CD14-positive monocyte (primary cell): ENCODE results near the gene ENPEP. TPM values are rescaled to one million over a fixed set of nuclear protein-coding genes. Genes with fewer than 3 reads are reported as not detected.

Experiments
- DNase-seq, 3 donors: peaks; one replicate each; pipeline ENCODE4 v3.0.0-alpha.2; 2011 to 2022
- H2AFZ ChIP-seq: 2 replicates; pipeline ENCODE4 v1.6.0; 2012; ENCODE audit warnings: mild to moderate bottlenecking, low read depth, low read length, inconsistent platforms; ENCODE audit not compliant: insufficient read depth, poor library complexity, severe bottlenecking
- H3K27ac ChIP-seq, 2 donors: 1 replicate in 1 of 2; 2 replicates in 1 of 2; pipeline ENCODE4 v1.5.1; 2012 to 2013; ENCODE audit warnings: low read length in 2 of 2, control low read depth in 1 of 2, inconsistent platforms in 1 of 2, low read depth in 1 of 2, mild to moderate bottlenecking in 1 of 2
- H3K27me3 ChIP-seq, 2 donors: one replicate each; pipeline versions ENCODE4 v1.6.0 to v1.6.1; 2011 to 2013; ENCODE audit warnings: low read length in 2 of 2; ENCODE audit not compliant: control insufficient read depth in 2 of 2, insufficient read depth in 2 of 2
- H3K36me3 ChIP-seq, 2 donors: replicated peaks in 1 of 2; 1 replicate in 1 of 2; 2 replicates in 1 of 2; pipeline versions ENCODE4 v1.5.1 to v1.6.1; 2012 to 2013; ENCODE audit warnings: low read length in 2 of 2, control low read depth in 1 of 2, inconsistent platforms in 1 of 2, mild to moderate bottlenecking in 1 of 2; ENCODE audit not compliant: insufficient read depth in 2 of 2, control insufficient read depth in 1 of 2
- H3K4me1 ChIP-seq, 2 donors: 1 replicate in 1 of 2; 2 replicates in 1 of 2; pipeline versions ENCODE4 v1.5.1 to v1.6.1; 2012 to 2013; ENCODE audit warnings: low read length in 2 of 2, control low read depth in 1 of 2, inconsistent platforms in 1 of 2, mild to moderate bottlenecking in 1 of 2, moderate library complexity in 1 of 2; ENCODE audit not compliant: insufficient read depth in 2 of 2, control insufficient read depth in 1 of 2
- H3K4me2 ChIP-seq: replicated peaks from 2 replicates; pipeline ENCODE3; 2012; ENCODE audit warnings: low read length, moderate library complexity, mild to moderate bottlenecking; ENCODE audit not compliant: poor library complexity, severe bottlenecking; ENCODE audit errors: extremely low read depth
- H3K4me3 ChIP-seq, 3 experiments: fragments of 200-600 bp in 1 of 3; sonication (generic) in 1 of 3; replicated peaks in 1 of 3; 1 replicate in 2 of 3; 2 replicates in 1 of 3; pipeline ENCODE4 v1.5.1; 2011 to 2013; ENCODE audit warnings: low read length in 3 of 3, mild to moderate bottlenecking in 3 of 3, control low read depth in 2 of 3, low read depth in 2 of 3, inconsistent platforms in 1 of 3, moderate library complexity in 1 of 3
- H3K79me2 ChIP-seq: 2 replicates; pipeline ENCODE4 v1.6.0; 2012; ENCODE audit warnings: mild to moderate bottlenecking, control low read depth, inconsistent platforms, low read length, moderate library complexity; ENCODE audit not compliant: insufficient read depth
- H3K9ac ChIP-seq: 2 replicates; pipeline ENCODE4 v1.6.0; 2017; ENCODE audit warnings: low read length, mild to moderate bottlenecking; ENCODE audit not compliant: insufficient read depth, poor library complexity, severe bottlenecking
- H3K9me3 ChIP-seq, 2 donors: replicated peaks in 1 of 2; 1 replicate in 1 of 2; 2 replicates in 1 of 2; pipeline versions ENCODE4 v1.5.1 to v1.6.1; 2012 to 2013; ENCODE audit warnings: low read length in 2 of 2, control low read depth in 1 of 2; ENCODE audit not compliant: control insufficient read depth in 1 of 2, insufficient read depth in 1 of 2
- H4K20me1 ChIP-seq: 2 replicates; pipeline ENCODE4 v1.6.0; 2012; ENCODE audit warnings: mild to moderate bottlenecking, low read length, control low read depth, moderate library complexity; ENCODE audit not compliant: insufficient read depth
- H3K27ac Mint-ChIP-seq, 7 donors: one replicate each; pipeline ENCODE4 v1.8.0; 2020; ENCODE audit warnings: mild to moderate bottlenecking in 7 of 7, mixed read lengths in 7 of 7, moderate library complexity in 6 of 7, inconsistent platforms in 2 of 7
- H3K27me3 Mint-ChIP-seq, 3 donors: one replicate each; pipeline ENCODE4 v1.8.0; 2021 to 2022; ENCODE audit warnings: low read depth in 3 of 3, mild to moderate bottlenecking in 3 of 3, mixed read lengths in 3 of 3, moderate library complexity in 3 of 3, inconsistent platforms in 1 of 3
- H3K36me3 Mint-ChIP-seq, 2 donors: one replicate each; pipeline ENCODE4 v1.8.0; 2020; ENCODE audit warnings: mixed read lengths in 2 of 2, inconsistent platforms in 1 of 2, mild to moderate bottlenecking in 1 of 2
- H3K4me1 Mint-ChIP-seq: one replicate; pipeline ENCODE4 v1.8.0; 2020; ENCODE audit warnings: mild to moderate bottlenecking, mixed read lengths
- H3K4me3 Mint-ChIP-seq, 2 donors: one replicate each; pipeline ENCODE4 v1.8.0; 2020; ENCODE audit warnings: mild to moderate bottlenecking in 2 of 2, mixed read lengths in 2 of 2, moderate library complexity in 1 of 2
- H3K9me3 Mint-ChIP-seq, 7 donors: one replicate each; pipeline ENCODE4 v1.8.0; 2020 to 2022; ENCODE audit warnings: mixed read lengths in 7 of 7, mild to moderate bottlenecking in 6 of 7, moderate library complexity in 6 of 7, inconsistent platforms in 2 of 7
- CTCF ChIP-seq: fragments of 200-600 bp; IDR thresholded peaks from one replicate; pipeline ENCODE4 v1.8.0; 2022; ENCODE audit warnings: antibody characterized with exemption, mild to moderate bottlenecking
- WGBS: methylation state at CpG from one replicate; pipeline ENCODE4 v1.1.5; 2013; ENCODE audit warnings: missing lambda C conversion rate; ENCODE audit not compliant: insufficient coverage; 5-methylcytosine and 5-hydroxymethylcytosine counted together
- intact Hi-C, 2 donors: fragments of 100-400 bp; cut with micrococcal nuclease; formaldehyde crosslinking; loops; one replicate each; pipeline versions ENCODE4 v1.15.0 to v1.15.1; 2023
- polyA plus RNA-seq, 3 donors: library from polyadenylated mRNA; depleted of rRNA in 1 of 3; unstranded in 2 of 3; stranded (reverse) in 1 of 3; fragments of 300-500 nt in 2 of 3; fragments of >200 nt in 1 of 3; fragmentation: Illumina TruSeq in 2 of 3; gene quantifications; 1 replicate in 2 of 3; 2 replicates in 1 of 3; pipeline ENCODE4 v1.2.3, GENCODE V29; 2012 to 2021

ENPEP gene
- polyA plus RNA-seq, 3 donors, result not detected

GRCh38 chr4:110504084-110504435, 28.1 kb downstream of the ENPEP start:
- no peak for TF ChIP-seq CTCF
- DNase-seq, result no peak
- Mint-ChIP-seq H3K27me3 (peaks cover 0 to 2% (median 2%) of the 10 kb centered on the region in 3 donors), H3K36me3 (no peaks in the 10 kb centered on the region), H3K27ac (peak overlapping the region in 1 of 7 donors; percentile 60), H3K9me3 (peaks cover 0 to 9% (median 5%) of the 10 kb centered on the region in 7 donors), H3K4me1 (peaks cover 18% of the 10 kb centered on the region), H3K4me3 (peak overlapping the region in 1 of 2 donors; percentile 28)
- Histone ChIP-seq H3K36me3 (no peaks in the 10 kb centered on the region), H3K4me2 (no peak overlapping the region), H3K4me3 (no peak overlapping the region), H3K4me1 (peaks cover 10 to 20% of the 10 kb centered on the region in 2 donors), H2AFZ (no peak overlapping the region), H3K9me3 (no peaks in the 10 kb centered on the region), H3K27me3 (no peaks in the 10 kb centered on the region), H4K20me1 (no peaks in the 10 kb centered on the region), H3K27ac (no peak overlapping the region), H3K79me2 (no peaks in the 10 kb centered on the region), H3K9ac (no peak overlapping the region)
- intact Hi-C loops, result loop anchor here in 1 of 2 donors (10.0 kb wide), 1 partner anchor 189 kb away; no protein-coding TSS in a partner anchor
- WGBS, result no CpG with 5 or more reads among the region's 2 CpGs

GRCh38 chr4:110505440-110505839, 29.5 kb downstream of the ENPEP start:
- intact Hi-C loops, result loop anchor here in 1 of 2 donors (10.0 kb wide), 1 partner anchor 191 kb away; no protein-coding TSS in a partner anchor
- no peak overlapping the region for H2AFZ ChIP-seq
- no peaks in the 10 kb centered on the region for H3K9me3 ChIP-seq
- H3K36me3 ChIP-seq, result no peaks in the 10 kb centered on the region
- Mint-ChIP-seq H3K27me3 (peaks cover 0 to 2% (median 2%) of the 10 kb centered on the region in 3 donors), H3K4me1 (peaks cover 18% of the 10 kb centered on the region), H3K36me3 (no peaks in the 10 kb centered on the region), H3K27ac (no peak overlapping the region), H3K4me3 (no peak overlapping the region), H3K9me3 (peaks cover 0 to 9% (median 5%) of the 10 kb centered on the region in 7 donors)
- H4K20me1 ChIP-seq, result no peaks in the 10 kb centered on the region
- DNase-seq, result no peak
- WGBS, result no CpG with 5 or more reads among the region's 2 CpGs
- no peak overlapping the region for H3K27ac ChIP-seq
- no peaks in the 10 kb centered on the region for H3K27me3 ChIP-seq
- H3K79me2 ChIP-seq, result no peaks in the 10 kb centered on the region
- H3K9ac ChIP-seq, result no peak overlapping the region
- H3K4me3 ChIP-seq, result no peak overlapping the region
- H3K4me1 ChIP-seq, result peaks cover 10 to 20% of the 10 kb centered on the region in 2 donors
- H3K4me2 ChIP-seq, result no peak overlapping the region
- no peak for TF ChIP-seq CTCF
